CD4-positive, alpha-beta T cell treated with Interferon alpha-2 for 1 hour (primary cell): ENCODE results near the gene ANKRD13C.
"Not testable (repeated sequence)": the region's sequence is repeated elsewhere in the genome, so short reads cannot be mapped to it uniquely, and the experiment has no call there.

ENCODE experiments used
- DNase-seq, 2 donors: peaks; one replicate each; pipeline ENCODE4 v3.0.0-alpha.2; 2020 to 2022

ANKRD13C gene

DNA sequence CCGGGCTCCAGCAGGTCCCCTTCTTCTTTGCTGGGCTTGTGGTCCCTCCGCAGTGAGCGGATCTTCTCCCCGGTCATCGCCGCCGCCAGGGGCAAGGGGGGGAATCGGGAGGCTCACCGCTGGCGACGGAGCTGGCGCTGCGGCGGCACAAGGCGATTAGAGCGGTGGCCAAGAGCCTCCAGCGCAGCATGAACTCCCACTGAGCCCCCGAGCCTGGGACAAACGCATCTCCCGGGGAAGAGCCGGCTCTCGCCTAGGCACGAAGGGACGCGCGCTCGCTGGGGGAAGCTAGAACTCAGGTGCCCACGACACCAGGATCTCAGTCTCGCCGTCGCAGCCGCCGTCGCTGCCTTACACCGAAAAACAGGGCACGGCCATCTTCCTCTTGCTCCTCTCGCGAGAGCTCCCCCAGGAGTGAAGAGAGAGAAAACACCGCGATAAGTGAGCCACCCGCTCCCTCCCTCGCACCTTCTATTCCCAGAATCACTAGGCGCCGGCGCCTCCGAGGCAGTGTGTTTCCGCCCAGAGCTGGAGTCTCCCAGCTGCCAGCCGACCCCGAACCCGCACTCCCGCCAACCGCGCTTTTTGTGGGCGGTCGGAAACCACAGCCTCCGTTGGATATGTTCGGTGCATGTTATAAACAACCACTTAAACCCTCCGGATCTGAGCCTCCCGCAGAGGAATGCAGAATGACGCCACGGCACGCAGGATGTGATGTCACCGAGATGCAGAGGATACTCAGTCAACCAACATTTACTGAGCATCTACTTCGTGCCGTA, at the start of gene ANKRD13C:
Gene ANKRD13C, minus strand, starts transcription at position 391 of the 779 bp plus-strand sequence. Its CDS starts 314 bp downstream, at position 77.
- DNase-seq: peak; percentile 93 to 95

GRCh38 chr1:70403759-70404158, 49.2 kb upstream of the ANKRD13C start:
- no peak for DNase-seq

DNA sequence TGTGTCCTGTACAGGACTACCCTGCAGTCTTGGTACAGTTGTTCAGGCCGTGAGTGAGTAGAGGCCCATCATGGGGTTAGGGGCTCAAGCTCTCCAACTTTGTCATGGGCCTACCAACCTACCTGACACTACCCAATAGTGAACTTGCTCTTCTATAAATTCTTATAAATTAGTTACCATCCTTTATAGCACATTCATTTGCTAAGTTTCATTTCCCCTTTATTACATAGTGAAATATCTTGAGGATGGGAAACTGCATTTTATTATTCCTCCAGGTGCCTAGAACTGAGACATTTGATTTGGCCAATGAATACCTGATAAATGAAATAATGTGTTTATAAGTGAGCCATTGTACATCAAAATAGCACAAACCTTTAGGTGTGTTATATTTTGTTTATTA, 47.5 kb upstream of the ANKRD13C start:
- no peak for DNase-seq

DNA sequence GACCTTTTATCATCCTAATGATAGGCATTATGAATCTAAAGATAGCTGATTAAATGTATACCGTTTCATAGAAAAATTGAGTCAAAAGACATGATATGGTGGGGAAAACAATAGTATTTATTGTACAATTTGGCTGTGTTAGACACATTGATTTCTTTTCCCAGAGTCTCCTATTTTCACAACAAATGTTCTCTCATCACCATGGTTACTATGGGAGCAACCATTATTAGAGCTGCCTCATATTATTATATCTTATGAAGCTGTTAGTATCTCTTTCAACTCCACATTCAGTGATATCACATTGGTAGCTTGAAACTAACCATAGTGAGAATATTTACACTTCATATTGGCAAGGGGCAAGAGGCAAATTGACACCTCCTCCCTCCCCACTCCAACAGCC, 45.8 kb upstream of the ANKRD13C start:
- no peak for DNase-seq

DNA sequence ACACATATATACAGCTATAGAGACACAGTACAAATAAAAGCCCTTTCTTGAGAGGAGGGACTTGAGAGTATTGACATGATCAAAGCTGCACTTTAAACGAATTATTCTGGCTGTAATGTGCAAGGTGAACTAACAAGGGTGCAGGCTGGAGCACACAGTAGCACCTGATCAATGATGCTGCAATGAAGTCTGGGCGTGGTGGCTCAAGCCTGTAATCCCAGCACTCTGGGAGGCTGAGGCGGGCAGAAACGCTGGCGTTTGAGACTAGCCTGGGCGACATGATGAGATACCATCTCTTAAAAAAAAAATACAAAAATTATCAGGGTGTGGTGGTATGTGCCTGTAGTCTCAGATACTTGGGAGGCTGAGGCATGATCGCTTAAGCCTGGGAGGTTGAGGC, 42.5 kb upstream of the ANKRD13C start:
- no peak for DNase-seq

GRCh38 chr1:70396607-70397006, 42.1 kb upstream of the ANKRD13C start:
- DNase-seq: no peak

DNA sequence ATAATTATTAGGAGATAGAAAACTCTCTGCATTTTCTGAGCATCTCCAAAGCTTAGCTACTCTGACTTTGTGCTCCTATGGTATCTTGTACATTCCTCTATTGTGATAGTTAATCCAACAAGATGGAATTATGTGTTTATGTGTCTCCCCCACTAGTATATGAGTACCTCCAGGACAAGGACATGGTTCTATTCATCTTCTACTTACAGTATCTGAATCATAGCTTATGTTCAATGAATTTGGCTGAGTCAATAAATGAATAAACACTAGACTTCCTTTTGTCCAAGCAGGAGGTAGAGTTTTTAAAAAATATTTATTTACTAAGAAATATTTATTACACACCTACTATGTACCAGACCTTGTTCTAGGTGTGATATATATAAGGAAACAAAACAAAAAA, 38.1 kb upstream of the ANKRD13C start:
- DNase-seq: no peak

DNA sequence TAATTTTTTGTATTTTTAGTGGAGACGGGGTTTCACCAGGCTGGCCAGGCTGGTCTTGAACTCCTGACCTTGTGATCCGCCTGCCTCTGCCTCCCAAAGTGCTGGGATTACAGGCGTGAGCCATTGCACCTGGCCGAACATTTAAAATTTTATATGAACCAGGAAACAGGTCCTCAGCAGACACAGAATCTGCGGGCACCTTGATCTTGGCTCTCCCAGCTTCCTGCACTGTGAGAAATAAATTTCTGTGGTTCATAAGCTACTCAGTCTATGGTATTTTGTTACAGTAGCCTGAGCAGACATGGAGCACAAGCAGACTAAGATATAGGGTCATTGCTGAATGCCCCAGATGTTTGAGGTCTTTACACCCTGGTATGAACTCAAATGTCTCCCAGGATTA, 33.0 kb upstream of the ANKRD13C start:
- DNase-seq: no peak

GRCh38 chr1:70386121-70386520, 31.6 kb upstream of the ANKRD13C start:
- no peak for DNase-seq

- no peak for DNase-seq
These were observed 31.0 kb upstream of the ANKRD13C start for GRCh38 chr1:70385477-70385876.

- no peak for DNase-seq
These were observed 30.0 kb upstream of the ANKRD13C start for GRCh38 chr1:70384542-70384941.

DNA sequence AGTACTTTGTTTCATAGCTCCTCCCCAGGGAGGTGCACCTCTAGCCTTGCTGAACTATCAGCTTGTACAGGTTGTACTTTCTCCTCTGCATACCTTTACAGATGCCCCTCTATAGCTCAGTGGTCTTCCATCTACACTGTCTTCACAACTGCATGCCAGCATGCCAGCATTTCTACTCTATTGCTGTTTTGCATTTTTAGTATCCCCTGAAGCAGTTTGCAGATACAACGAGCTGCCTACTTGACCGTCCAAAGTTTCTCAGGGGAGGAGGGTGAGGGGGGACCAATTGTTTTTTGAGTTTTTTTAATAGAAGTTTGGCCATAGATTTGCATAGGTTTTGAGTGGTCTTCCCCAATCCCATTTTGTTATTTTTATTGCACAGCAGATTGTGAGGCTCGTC, 29.0 kb upstream of the ANKRD13C start:
- DNase-seq: no peak

DNA sequence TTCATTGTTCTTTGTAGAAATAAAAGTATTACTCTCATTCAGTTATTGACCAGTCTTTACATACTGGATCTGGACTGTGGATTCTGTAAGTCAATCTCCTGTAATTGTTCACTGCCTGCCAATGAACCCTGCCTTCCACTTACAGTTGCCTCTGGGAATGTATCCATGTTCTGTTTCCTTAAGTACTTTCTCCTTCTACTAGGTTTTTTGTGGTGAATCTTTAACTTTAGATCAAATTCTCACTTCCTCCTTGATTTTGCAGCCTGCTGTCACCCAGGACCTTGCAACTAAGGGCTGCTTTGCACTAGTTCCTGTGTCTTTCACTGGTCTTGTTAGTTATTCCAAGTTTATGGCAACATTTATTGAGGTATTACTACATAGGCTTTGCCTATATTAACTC, 28.2 kb upstream of the ANKRD13C start:
- DNase-seq: no peak

GRCh38 chr1:70376196-70376595, 21.7 kb upstream of the ANKRD13C start:
- DNase-seq: no peak

- DNase-seq: not testable (repeated sequence)
These were observed 19.1 kb upstream of the ANKRD13C start for GRCh38 chr1:70373580-70373979.

DNA sequence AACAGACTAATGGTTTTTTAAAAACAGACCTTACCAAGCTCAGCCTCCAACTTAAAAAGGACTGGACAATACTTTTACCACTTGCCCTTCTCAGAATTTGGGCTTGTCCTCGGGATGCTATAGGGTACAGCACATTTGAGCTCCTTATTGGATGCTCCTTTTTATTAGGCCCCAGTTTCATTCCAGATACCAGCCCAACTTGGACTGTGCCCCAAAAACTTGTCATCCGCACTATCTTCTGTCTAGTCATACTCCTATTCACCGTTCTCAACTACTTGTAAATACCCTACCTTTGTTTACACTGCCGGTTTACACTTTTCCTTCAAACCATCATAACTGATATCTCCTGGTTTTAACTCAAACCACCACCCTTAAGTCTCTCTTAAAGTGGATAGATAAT, 17.9 kb upstream of the ANKRD13C start:
- no peak for DNase-seq

- not testable (repeated sequence) for DNase-seq
These were observed 17.1 kb upstream of the ANKRD13C start for GRCh38 chr1:70371586-70371985.

- DNase-seq: not testable (repeated sequence)
These were observed 12.9 kb upstream of the ANKRD13C start for GRCh38 chr1:70367397-70367796.

DNA sequence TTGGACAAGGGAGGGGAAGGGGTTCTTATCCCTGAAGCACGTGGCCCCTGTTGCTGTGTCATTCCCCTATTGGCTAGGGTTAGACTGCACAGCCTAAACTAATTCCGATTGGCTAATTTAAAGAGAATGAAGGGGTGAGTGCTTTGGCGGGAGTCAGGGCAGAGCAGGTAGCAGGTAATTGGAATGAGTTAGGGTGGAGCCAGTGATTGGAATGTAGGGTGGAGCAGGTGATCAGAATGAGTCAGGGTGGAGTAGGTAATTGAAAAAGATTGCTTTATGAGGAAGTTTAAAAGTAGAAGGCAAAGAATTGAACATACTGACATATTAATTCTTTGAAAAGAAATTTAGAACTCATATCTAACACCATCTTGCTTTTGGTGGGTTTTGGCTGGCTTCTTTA, 12.5 kb upstream of the ANKRD13C start:
- not testable (repeated sequence) for DNase-seq

DNA sequence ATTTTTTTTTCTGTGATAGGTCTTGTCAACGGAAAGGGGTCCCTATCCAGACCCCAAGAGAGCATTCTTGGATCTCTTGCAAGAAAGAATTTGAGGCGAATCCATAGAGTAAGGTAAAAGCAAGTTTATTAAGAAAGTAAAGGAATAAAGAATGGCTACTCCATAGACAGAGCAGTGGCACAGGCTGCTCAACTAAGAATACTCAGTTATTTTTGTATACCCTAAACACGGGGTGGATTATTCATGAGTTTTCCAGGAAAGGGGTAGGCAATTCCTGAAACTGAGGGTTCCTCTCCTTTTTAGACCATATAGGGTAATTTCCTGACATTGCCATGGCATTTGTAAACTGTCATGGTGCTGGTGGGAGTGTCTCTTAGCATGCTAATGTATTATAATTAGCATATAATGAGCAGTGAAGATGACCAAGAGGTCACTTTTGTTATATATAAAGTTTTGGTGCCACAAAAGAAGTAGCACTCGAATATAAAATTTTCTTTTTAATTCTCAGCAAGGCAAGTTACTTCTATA, 12.0 kb upstream of the ANKRD13C start:
- not testable (repeated sequence) for DNase-seq

GRCh38 chr1:70364439-70364838, 9.9 kb upstream of the ANKRD13C start:
- DNase-seq: no peak

DNA sequence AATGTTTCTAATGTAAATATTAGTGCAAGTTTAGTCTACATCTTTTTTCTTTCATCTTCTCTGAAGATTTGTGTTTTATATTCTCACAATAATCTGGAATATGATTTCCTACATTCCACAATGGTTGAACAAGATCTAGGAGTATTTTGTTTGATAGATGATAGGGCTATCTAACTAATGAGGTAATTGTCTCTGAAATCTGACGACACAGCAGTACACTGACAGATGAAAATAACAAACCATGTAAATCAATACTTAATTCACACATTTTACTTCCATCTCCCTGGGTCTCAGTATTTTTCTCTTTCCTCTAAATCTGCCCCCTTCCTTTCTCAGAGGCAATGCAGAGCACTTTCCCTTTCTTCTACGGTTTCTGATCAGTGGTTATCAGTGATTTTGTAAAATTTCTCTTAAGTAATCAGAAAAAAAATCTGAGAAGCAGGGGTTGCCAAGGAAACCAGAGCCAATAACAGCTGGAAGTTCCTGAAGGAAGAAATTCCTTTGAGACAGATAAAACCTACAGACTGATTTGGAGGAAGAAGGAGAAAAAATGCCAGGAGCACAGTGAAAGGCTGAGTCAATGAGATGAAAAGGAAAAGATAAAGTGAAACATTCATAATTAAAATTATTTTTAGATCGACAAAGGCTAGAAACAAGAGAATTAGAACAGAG, 7.3 kb upstream of the ANKRD13C start:
- DNase-seq: no peak

GRCh38 chr1:70360321-70360720, 5.8 kb upstream of the ANKRD13C start:
- no peak for DNase-seq

DNA sequence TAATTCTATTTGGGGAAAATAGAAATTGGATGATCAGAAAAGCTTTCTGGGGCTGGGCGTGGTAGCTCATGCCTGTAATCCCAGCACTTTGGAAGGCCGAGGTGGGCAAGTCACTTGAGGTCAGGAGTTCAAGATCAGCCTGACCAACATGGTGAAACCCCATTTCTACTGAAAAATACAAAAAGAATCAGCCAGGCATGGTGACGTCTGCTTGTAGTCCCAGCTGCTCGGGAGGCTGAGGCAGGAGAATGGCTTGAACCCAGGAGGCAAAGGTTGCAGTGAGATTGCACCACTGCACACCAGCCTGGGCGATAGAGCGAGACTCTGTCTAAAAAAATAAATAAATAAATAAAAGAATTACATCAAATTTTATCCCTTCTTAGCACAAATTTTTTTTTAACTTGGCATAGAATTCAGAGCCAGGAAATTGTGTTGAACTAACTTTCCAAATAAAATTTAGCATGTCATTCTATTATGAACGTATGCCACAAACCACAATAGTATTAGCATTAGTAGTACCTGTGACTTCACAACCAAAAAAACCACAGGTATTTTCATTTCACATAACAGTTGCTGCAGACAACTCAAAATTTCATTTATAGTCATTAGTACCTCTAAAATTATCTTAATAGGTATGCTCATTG, 4.5 kb upstream of the ANKRD13C start:
- DNase-seq: no peak
